Right lobe of liver (tissue), 6 donors: ENCODE measurements around the gene MAP2. TPM values are rescaled to one million over a fixed set of nuclear protein-coding genes. Genes with fewer than 3 reads are reported as not detected.

ENCODE experiments used
- ATAC-seq, 4 donors: fragments of 200-7000 bp; cut with Tn5 transposase; one replicate each; pipeline ENCODE4 v1.9.1; 2020; ENCODE audit warnings: mild to moderate bottlenecking in 4 of 4, moderate library complexity in 4 of 4
- DNase-seq, 3 donors: peaks; one replicate each; pipeline ENCODE4 v3.0.0-alpha.2; 2020
- H3K27ac ChIP-seq, 3 donors: fragments of 200-600 bp; one replicate each; pipeline ENCODE4 v1.8.0; 2022
- H3K27me3 ChIP-seq, 2 donors: fragments of 200-600 bp; one replicate each; pipeline ENCODE4 v1.8.0; 2022
- H3K36me3 ChIP-seq, 4 donors: fragments of 200-600 bp; sonication (generic) in 1 of 4; one replicate each; pipeline versions ENCODE4 v1.5.1 to v1.8.0; 2017 to 2022; ENCODE audit warnings: control low read depth in 1 of 4
- H3K4me1 ChIP-seq, 4 donors: fragments of 200-600 bp; sonication (generic) in 1 of 4; one replicate each; pipeline versions ENCODE4 v1.5.1 to v1.8.0; 2017 to 2022; ENCODE audit warnings: control low read depth in 1 of 4
- H3K4me3 ChIP-seq, 3 donors: fragments of 200-600 bp; one replicate each; pipeline ENCODE4 v1.8.0; 2022
- H3K9me3 ChIP-seq, 4 donors: fragments of 200-600 bp; sonication (generic) in 1 of 4; one replicate each; pipeline versions ENCODE4 v1.5.1 to v1.8.0; 2017 to 2022; ENCODE audit warnings: control low read depth in 1 of 4
- POLR2A ChIP-seq: fragments of 450-650 bp; IDR thresholded peaks from one replicate; pipeline ENCODE4 v1.6.1; 2017; ENCODE audit warnings: antibody characterized with exemption, mild to moderate bottlenecking
- WGBS: methylation state at CpG from one replicate; pipeline ENCODE4 v1.1.6; 2018; ENCODE audit warnings: low coverage, low lambda C conversion rate; ENCODE audit not compliant: insufficient coverage; ENCODE audit errors: missing lambda C conversion rate; 5-methylcytosine and 5-hydroxymethylcytosine counted together
- intact Hi-C, 2 donors: fragments of 100-400 bp; cut with DNase I; formaldehyde crosslinking; loops; one replicate each; pipeline versions ENCODE4 v1.11.2 to v1.14.1; 2022
- total RNA-seq, 6 experiments: library from RNA; depleted of rRNA in 2 of 6; stranded (reverse); fragments of >200 nt in 2 of 6; fragmentation: NEBNext Ultra II Directional in 3 of 6; extraction: Animal tissue kit (Norgen Biotek cat#: 25700) in 3 of 6; gene quantifications; one replicate each; pipeline versions ENCODE4 v1.1.0 to v1.2.4, GENCODE V29; 2016 to 2023
- TF ChIP-seq, protein P1 (sequence below), 4 donors: fragments of 200-600 bp in 3 of 4; fragments of 450-650 bp in 1 of 4; IDR thresholded peaks; one replicate each; pipeline versions ENCODE4 v1.5.1 to v1.8.0; 2016 to 2022; ENCODE audit warnings: antibody characterized with exemption in 4 of 4, mild to moderate bottlenecking in 2 of 4
- donor health status: DM: no; HTN: yes; CAD: no.
- donor health status: DM: no; HTN: no; CAD: no.
- donor health status: DM: no; HTN: no; CAD: no.
- donor health status: DM: no; HTN: yes; CAD: no.
- donor health status: DM: no; HTN: yes; CAD: no.

The MAP2 gene
- total RNA-seq, 6 experiments from 2014 or later: 2.0 to 11.4 (median 3.6) TPM

DNA sequence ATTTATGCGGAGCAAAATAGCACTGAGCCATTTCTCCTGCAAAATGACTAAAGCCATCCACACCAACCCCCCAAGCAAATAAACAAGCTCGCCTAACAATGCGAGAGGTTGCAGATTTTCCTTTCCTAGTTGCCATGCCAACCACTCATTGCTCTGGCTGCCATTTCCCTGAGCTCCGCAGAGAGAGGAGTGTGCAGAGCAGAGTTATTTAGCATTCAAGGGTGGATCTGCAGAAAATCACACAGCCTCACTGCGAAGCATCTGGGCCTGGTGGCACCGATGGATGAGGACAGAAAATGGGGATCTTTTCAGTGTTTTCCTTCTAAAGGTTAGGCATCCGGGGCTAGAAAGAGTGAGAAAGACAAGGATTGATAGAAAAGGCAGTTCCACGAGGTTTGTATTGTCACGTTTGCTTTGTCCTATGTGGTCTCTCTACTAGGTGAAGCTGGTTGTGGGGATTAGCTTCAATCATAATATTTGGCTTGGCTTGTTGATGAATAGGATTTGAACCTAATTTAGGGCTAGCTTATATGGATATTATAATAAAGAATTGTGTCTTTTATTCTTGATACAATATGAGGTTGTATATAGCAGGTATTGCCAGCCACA, 237.5 kb downstream of the MAP2 start:
- Histone ChIP-seq H3K27ac (no peak overlapping the region), H3K4me3 (no peak overlapping the region), H3K9me3 (no peaks in the 10 kb centered on the region), H3K27me3 (no peaks in the 10 kb centered on the region), H3K36me3 (no peaks in the 10 kb centered on the region), H3K4me1 (no peaks in the 10 kb centered on the region)
- no peak for DNase-seq
- WGBS: 52% methylated on average over 9 of the region's 9 CpGs
- intact Hi-C loops: no loop called here
- no peak for ATAC-seq
- TF ChIP-seq, protein P1, sequence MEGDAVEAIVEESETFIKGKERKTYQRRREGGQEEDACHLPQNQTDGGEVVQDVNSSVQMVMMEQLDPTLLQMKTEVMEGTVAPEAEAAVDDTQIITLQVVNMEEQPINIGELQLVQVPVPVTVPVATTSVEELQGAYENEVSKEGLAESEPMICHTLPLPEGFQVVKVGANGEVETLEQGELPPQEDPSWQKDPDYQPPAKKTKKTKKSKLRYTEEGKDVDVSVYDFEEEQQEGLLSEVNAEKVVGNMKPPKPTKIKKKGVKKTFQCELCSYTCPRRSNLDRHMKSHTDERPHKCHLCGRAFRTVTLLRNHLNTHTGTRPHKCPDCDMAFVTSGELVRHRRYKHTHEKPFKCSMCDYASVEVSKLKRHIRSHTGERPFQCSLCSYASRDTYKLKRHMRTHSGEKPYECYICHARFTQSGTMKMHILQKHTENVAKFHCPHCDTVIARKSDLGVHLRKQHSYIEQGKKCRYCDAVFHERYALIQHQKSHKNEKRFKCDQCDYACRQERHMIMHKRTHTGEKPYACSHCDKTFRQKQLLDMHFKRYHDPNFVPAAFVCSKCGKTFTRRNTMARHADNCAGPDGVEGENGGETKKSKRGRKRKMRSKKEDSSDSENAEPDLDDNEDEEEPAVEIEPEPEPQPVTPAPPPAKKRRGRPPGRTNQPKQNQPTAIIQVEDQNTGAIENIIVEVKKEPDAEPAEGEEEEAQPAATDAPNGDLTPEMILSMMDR (IDR thresholded peaks at IDR 0.05): no peak
- no peak for TF ChIP-seq POLR2A

DNA sequence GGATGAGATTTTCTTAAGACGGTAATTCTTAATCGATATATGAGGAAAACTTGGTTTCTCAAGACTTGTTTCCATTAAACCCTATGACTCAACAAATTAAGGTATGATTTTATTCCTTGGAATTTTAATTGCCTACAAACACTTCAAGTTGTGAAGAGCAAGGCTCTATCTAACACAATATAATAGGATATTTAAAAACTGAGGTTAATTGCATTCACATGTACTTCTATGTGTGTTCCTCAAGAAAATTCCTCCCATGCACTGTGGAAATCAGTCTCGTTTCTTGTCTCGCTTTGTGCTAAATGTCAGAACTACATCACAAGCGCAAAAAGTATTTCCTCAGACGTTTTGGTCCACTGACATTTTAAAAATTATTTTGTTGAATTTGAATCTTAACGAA, 238.2 kb downstream of the MAP2 start:
- no peak for DNase-seq
- Histone ChIP-seq H3K4me3 (no peak overlapping the region), H3K27ac (no peak overlapping the region), H3K27me3 (no peaks in the 10 kb centered on the region), H3K36me3 (no peaks in the 10 kb centered on the region), H3K4me1 (no peaks in the 10 kb centered on the region), H3K9me3 (no peaks in the 10 kb centered on the region)
- TF ChIP-seq, protein P1 (IDR thresholded peaks at IDR 0.05): no peak
- no peak for TF ChIP-seq POLR2A
- 65% methylated on average over 7 of the region's 7 CpGs for WGBS
- ATAC-seq: no peak
- intact Hi-C loops: no loop called here

DNA sequence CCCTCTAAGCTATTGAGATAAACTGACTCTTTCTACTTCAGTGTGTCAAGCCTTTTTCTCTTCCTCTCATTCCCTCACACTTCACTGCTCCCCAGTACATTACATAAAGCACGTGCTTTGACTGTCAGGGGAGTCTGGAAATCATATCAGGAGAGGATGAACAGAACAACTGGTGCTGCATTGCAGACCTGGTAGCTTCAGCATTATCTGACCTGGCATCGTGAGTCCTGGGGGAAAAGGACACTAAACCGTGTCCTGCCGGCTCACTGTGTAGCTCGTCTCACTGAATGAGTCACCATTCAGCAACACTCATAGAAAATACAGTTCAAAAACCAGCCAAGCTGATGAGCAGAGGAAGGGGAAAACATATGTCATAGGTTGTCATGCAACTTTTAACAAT, 239.3 kb downstream of the MAP2 start:
- DNase-seq (no peak), ATAC-seq (no peak)
- intact Hi-C loops: no loop called here
- no peak overlapping the region for H3K4me3 ChIP-seq
- no peaks in the 10 kb centered on the region for H3K4me1 ChIP-seq
- no peaks in the 10 kb centered on the region for H3K9me3 ChIP-seq
- H3K27me3 ChIP-seq: no peaks in the 10 kb centered on the region
- TF ChIP-seq, protein P1 (IDR thresholded peaks at IDR 0.05): no peak
- TF ChIP-seq POLR2A: no peak
- 44% methylated on average over 5 of the region's 5 CpGs for WGBS
- no peak overlapping the region for H3K27ac ChIP-seq
- H3K36me3 ChIP-seq: no peaks in the 10 kb centered on the region

DNA sequence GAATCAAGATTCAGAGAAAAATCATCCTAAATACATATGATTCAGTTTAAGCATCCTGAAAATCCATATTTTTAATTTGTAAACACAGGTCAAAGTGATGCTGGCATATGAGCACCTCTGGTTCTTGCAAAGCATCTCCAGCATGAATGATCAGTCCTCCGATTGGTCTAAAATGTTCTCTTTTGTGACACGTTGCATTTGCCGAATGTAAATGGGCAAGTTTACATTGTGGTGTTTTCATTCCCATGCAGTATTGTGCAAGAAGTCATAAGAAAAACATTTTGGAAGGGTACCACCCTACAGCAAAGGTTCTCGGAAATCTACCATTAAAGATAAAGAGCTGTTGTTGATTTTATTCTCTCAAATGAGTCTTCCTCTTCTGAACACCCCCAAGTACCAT, 239.8 kb downstream of the MAP2 start:
- DNase-seq: no peak
- no peak for TF ChIP-seq POLR2A
- TF ChIP-seq, protein P1 (IDR thresholded peaks at IDR 0.05): no peak
- Histone ChIP-seq H3K4me3 (no peak overlapping the region), H3K27me3 (no peaks in the 10 kb centered on the region), H3K27ac (no peak overlapping the region), H3K36me3 (no peaks in the 10 kb centered on the region), H3K4me1 (no peaks in the 10 kb centered on the region), H3K9me3 (no peaks in the 10 kb centered on the region)
- intact Hi-C loops: no loop called here
- no peak for ATAC-seq
- 61% methylated on average over 4 of the region's 4 CpGs for WGBS

DNA sequence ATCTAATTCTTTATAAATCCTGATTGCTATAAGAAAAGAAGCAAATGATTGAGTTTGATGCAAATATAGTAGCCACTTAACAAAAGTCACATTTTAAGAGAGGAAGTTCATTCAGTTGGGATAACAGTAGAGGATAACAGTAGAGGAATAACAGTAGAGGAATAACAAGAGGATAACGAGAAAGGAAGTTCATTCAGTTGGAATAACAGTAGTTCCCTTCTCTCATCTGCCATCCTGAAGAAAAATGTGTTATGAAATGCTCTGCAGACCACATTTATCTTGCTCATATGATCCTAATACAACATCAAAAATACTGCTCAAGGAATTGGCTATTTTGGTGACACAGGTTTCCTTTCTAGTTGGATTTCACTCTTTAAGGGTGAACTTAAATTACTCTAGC, 242.4 kb downstream of the MAP2 start:
- TF ChIP-seq, protein P1 (IDR thresholded peaks at IDR 0.05): no peak
- no peak for TF ChIP-seq POLR2A

More for the DNA sequence above, 242.4 kb downstream of the MAP2 start:
- WGBS: 33% methylated on average over 1 of the region's 1 CpG
- Histone ChIP-seq H3K27me3 (no peaks in the 10 kb centered on the region), H3K9me3 (no peaks in the 10 kb centered on the region), H3K27ac (no peak overlapping the region), H3K4me3 (no peak overlapping the region), H3K36me3 (no peaks in the 10 kb centered on the region), H3K4me1 (no peaks in the 10 kb centered on the region)
- intact Hi-C loops: no loop called here
- ATAC-seq (no peak), DNase-seq (no peak)
